ENCODE results near the gene CSAD.
A peak's percentile ranks its signal among the peaks of the same experiment; 100 is the strongest.

- TF ChIP-seq CTCF (IDR thresholded peaks at IDR 0.05) (peak; percentile 20; the same call in 1 of the 2 replicates), ZFX (IDR thresholded peaks at IDR 0.05; ENCODE audit: borderline replicate concordance) (no peak)
These were observed 19.0 kb upstream of the CSAD start for GRCh38 chr12:53199700-53200099.

All from 22Rv1 (cell line).